Transverse colon (tissue), 3 donors: ENCODE measurements around the gene FBN2.

ENCODE experiments used
- CTCF ChIP-seq, 5 experiments: fragments of 200-600 bp in 3 of 5; fragments of 450-650 bp in 2 of 5; sonication (generic) in 3 of 5; IDR thresholded peaks; 1 replicate in 2 of 5; 2 replicates in 3 of 5; pipeline ENCODE4 v1.5.1; 2016 to 2017; ENCODE audit warnings: antibody characterized with exemption in 5 of 5, inconsistent platforms in 3 of 5, mild to moderate bottlenecking in 2 of 5, moderate library complexity in 1 of 5
- EP300 ChIP-seq: sonication (generic); formaldehyde crosslinking; IDR thresholded peaks from one replicate; pipeline ENCODE4 v1.6.1; 2017; ENCODE audit warnings: antibody characterized with exemption, low read depth
- POLR2A ChIP-seq: fragments of 450-650 bp; IDR thresholded peaks from one replicate; pipeline ENCODE4 v1.6.1; 2016; ENCODE audit warnings: antibody characterized with exemption, mild to moderate bottlenecking, moderate library complexity

GRCh38 chr5:128414469-128414868 is 123.6 kb downstream of the FBN2 start:
- TF ChIP-seq CTCF (IDR thresholded peaks at IDR 0.05) = no peak
- no peak for TF ChIP-seq EP300
- TF ChIP-seq POLR2A = no peak
